A549 (cell line): ENCODE results near the gene MED23.

ENCODE experiments used
- CHD2 ChIP-seq: fragments of 150-350 bp; IDR thresholded peaks from 2 replicates; pipeline ENCODE4 v1.6.1; 2014; ENCODE audit warnings: low read length; ENCODE audit not compliant: partially characterized antibody
- KDM1A ChIP-seq: fragments of 200-600 bp; sonication (generic); IDR thresholded peaks from 2 replicates; pipeline ENCODE4 v1.6.1; 2016; ENCODE audit warnings: low read depth, mild to moderate bottlenecking
- REST ChIP-seq: fragments of 200-600 bp; sonication (generic); IDR thresholded peaks from 2 replicates; pipeline ENCODE4 v1.6.1; 2016; ENCODE audit warnings: antibody characterized with exemption, mild to moderate bottlenecking, moderate library complexity

- no peak for TF ChIP-seq KDM1A
- TF ChIP-seq CHD2 = no peak
- no peak for TF ChIP-seq REST
These were observed 69.1 kb downstream of the MED23 start for GRCh38 chr6:131558922-131559321.
